Kidney (tissue), 14 donors: ENCODE results near the gene CARD10. TPM values are rescaled to one million over a fixed set of nuclear protein-coding genes. Genes with fewer than 3 reads are reported as not detected.

ENCODE experiments used
- DNase-seq, 5 donors: peaks; one replicate each; pipeline ENCODE4 v3.0.0-alpha.2; 2013 to 2020
- FAIRE-seq: peaks from 2 replicates; lab custom pipeline; 2012; peaks lifted over from hg19 to GRCh38; lab: Jason Lieb, UNC
- H3K27ac ChIP-seq, 2 donors: one replicate each; pipeline ENCODE4 v1.7.0; 2013; ENCODE audit warnings: low read depth in 2 of 2, low read length in 2 of 2, inconsistent platforms in 1 of 2
- H3K27me3 ChIP-seq: one replicate; pipeline ENCODE4 v1.7.1; 2013; ENCODE audit warnings: low read length, inconsistent platforms; ENCODE audit not compliant: control insufficient read depth, insufficient read depth
- H3K36me3 ChIP-seq, 3 donors: one replicate each; pipeline versions ENCODE4 v1.7.0 to v1.7.1; 2013; ENCODE audit warnings: low read length in 3 of 3, control low read depth in 1 of 3, inconsistent platforms in 1 of 3; ENCODE audit not compliant: insufficient read depth in 3 of 3, control insufficient read depth in 2 of 3
- H3K4me1 ChIP-seq, 3 donors: one replicate each; pipeline versions ENCODE4 v1.7.0 to v1.7.1; 2013; ENCODE audit warnings: low read length in 3 of 3, inconsistent platforms in 1 of 3, low read depth in 1 of 3; ENCODE audit not compliant: control insufficient read depth in 2 of 3, insufficient read depth in 2 of 3
- H3K4me3 ChIP-seq, 3 donors: one replicate each; pipeline versions ENCODE4 v1.7.0 to v1.8.1; 2013; ENCODE audit warnings: low read length in 3 of 3, control low read depth in 1 of 3, inconsistent platforms in 1 of 3
- H3K9ac ChIP-seq, 3 donors: one replicate each; pipeline versions ENCODE4 v1.7.0 to v1.7.1; 2013; ENCODE audit warnings: low read length in 3 of 3, control low read depth in 1 of 3, inconsistent platforms in 1 of 3
- H3K9me3 ChIP-seq, 3 donors: one replicate each; pipeline versions ENCODE4 v1.7.0 to v1.7.1; 2013; ENCODE audit warnings: low read length in 3 of 3, control low read depth in 1 of 3, inconsistent platforms in 1 of 3; ENCODE audit not compliant: control insufficient read depth in 2 of 3, insufficient read depth in 1 of 3
- CTCF ChIP-seq: IDR thresholded peaks from 3 replicates; pipeline ENCODE4 v1.5.1; 2012; ENCODE audit warnings: mild to moderate bottlenecking, moderate library complexity, borderline replicate concordance; ENCODE audit not compliant: insufficient read depth; ENCODE audit errors: extremely low read depth
- intact Hi-C: fragments of 100-400 bp; cut with DNase I; formaldehyde crosslinking; loops from one replicate; pipeline ENCODE4 v1.11.1; 2022
- polyA plus RNA-seq: library from polyadenylated mRNA; stranded (reverse); fragments of 350-450 nt; fragmentation: Illumina TruSeq; extraction: RNeasy Lipid Tissue Mini Kit (QIAGEN cat#74804); gene quantifications from one replicate; pipeline ENCODE4 v1.2.3, GENCODE V29; 2014; ENCODE audit warnings: low read depth, low replicate concordance; ENCODE audit not compliant: insufficient read depth
- total RNA-seq: library from RNA; stranded (reverse); fragmentation: NEBNext Ultra II Directional; extraction: Animal tissue kit (Norgen Biotek cat#: 25700); gene quantifications from one replicate; pipeline ENCODE4 v1.2.1, GENCODE V29; 2021
- donor health status: control.
- donor health status: control.
- donor health status: control.
- donor health status: control.
- donor health status: control.
- donor health status: DM: yes; HTN: yes; CAD: no.
- donor health status: Normal renal cell carcinoma (clear cell type).

The CARD10 gene
- total and polyA plus RNA-seq, 2 donors from 2014 or later, result 32.4 to 42.3 TPM

- FAIRE-seq (no peak), DNase-seq (peak; percentile 92 to 98 (median 96))
- Histone ChIP-seq H3K4me1 (peaks cover 14 to 52% (median 34%) of the 10 kb centered on the region in 3 donors), H3K27ac (peak overlapping the region; percentile 86 to 92), H3K27me3 (no peaks in the 10 kb centered on the region), H3K4me3 (peak overlapping the region; percentile 29 to 36 (median 33)), H3K9ac (peak overlapping the region in 1 of 3 donors; percentile 47), H3K36me3 (peaks cover 3 to 34% (median 9%) of the 10 kb centered on the region in 3 donors), H3K9me3 (no peaks in the 10 kb centered on the region)
- intact Hi-C loops, result no loop called here
- no peak for TF ChIP-seq CTCF
These were observed 17.4 kb downstream of the CARD10 start for GRCh38 chr22:37501610-37502341.

GRCh38 chr22:37500745-37501609 lies 18.2 kb downstream of the CARD10 start:
- H3K4me1 ChIP-seq, result peaks cover 14 to 52% (median 34%) of the 10 kb centered on the region in 3 donors
- H3K9ac ChIP-seq, result peak overlapping the region in 1 of 3 donors; percentile 55
- DNase-seq (peak in 3 of 5 donors; percentile 71 to 88 (median 75)), FAIRE-seq (no peak)
- H3K27me3 ChIP-seq, result no peaks in the 10 kb centered on the region
- H3K27ac ChIP-seq, result peak overlapping the region; percentile 76 to 92
- peaks cover 3 to 34% (median 9%) of the 10 kb centered on the region in 3 donors for H3K36me3 ChIP-seq
- no peak for TF ChIP-seq CTCF
- intact Hi-C loops, result no loop called here
- H3K9me3 ChIP-seq, result no peaks in the 10 kb centered on the region
- H3K4me3 ChIP-seq, result peak overlapping the region; percentile 29 to 36 (median 33)

- TF ChIP-seq CTCF, result no peak
- no peak overlapping the region for H3K9ac ChIP-seq
- peaks cover 14 to 52% (median 34%) of the 10 kb centered on the region in 3 donors for H3K4me1 ChIP-seq
These were observed 19.2 kb downstream of the CARD10 start for GRCh38 chr22:37499789-37500540.

More at GRCh38 chr22:37499789-37500540, 19.2 kb downstream of the CARD10 start:
- Histone ChIP-seq H3K9me3 (no peaks in the 10 kb centered on the region), H3K27me3 (no peaks in the 10 kb centered on the region), H3K27ac (peak overlapping the region; percentile 18 to 92), H3K4me3 (no peak overlapping the region), H3K36me3 (peaks cover 3 to 33% (median 6%) of the 10 kb centered on the region in 3 donors)
- FAIRE-seq (no peak), DNase-seq (peak in 1 of 5 donors; percentile 68)
- intact Hi-C loops, result no loop called here
